ENCODE results near the gene NFX1.
"Not testable (repeated sequence)": the region's sequence is repeated elsewhere in the genome, so short reads cannot be mapped to it uniquely, and the experiment has no call there.

DNA sequence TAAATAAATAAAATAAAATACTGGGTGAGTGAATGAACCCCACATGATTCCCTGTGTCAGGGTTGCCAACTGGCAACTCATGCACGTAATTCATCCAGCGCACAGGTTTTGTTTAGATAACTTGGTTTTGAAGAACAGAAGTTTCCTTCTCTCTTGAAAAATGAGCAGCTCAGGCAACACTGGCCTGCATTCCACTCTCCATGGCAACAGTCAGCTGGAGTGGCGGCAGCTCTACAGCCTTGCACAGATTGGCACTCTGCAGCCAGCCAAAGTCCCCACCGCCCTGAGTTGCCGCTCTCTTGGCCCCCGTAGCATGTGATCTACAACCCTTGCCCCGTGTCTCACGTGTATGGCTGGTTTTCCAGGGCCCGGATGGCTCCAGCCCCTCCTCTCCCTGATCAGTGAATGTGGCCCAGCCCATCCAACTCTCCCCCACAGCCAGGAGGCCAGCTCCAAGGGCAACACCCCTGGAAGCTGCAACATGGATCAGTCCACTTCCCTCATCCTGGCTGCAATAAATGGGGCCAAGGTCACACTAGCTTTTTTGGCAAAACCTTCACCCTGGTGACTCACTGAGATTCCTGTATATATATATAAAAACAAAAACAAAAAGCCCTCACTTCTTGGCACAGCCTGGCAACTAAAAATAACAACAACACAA is 100.9 kb downstream of the NFX1 start:
- TF ChIP-seq, protein P1, sequence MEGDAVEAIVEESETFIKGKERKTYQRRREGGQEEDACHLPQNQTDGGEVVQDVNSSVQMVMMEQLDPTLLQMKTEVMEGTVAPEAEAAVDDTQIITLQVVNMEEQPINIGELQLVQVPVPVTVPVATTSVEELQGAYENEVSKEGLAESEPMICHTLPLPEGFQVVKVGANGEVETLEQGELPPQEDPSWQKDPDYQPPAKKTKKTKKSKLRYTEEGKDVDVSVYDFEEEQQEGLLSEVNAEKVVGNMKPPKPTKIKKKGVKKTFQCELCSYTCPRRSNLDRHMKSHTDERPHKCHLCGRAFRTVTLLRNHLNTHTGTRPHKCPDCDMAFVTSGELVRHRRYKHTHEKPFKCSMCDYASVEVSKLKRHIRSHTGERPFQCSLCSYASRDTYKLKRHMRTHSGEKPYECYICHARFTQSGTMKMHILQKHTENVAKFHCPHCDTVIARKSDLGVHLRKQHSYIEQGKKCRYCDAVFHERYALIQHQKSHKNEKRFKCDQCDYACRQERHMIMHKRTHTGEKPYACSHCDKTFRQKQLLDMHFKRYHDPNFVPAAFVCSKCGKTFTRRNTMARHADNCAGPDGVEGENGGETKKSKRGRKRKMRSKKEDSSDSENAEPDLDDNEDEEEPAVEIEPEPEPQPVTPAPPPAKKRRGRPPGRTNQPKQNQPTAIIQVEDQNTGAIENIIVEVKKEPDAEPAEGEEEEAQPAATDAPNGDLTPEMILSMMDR (IDR thresholded peaks at IDR 0.05), result not testable (repeated sequence)
- TF ChIP-seq EP300, POLR2A (IDR thresholded peaks at IDR 0.05): not testable (repeated sequence)
